NCI-H2081 (cell line): ENCODE data around the gene GDI1.
A peak's percentile ranks its signal among the peaks of the same experiment; 100 is the strongest.

Source experiments
- DNase-seq, 2 experiments: peaks; one replicate each; lab custom pipeline; 2025; lab: John Stamatoyannopoulos, UW

The GDI1 gene

GRCh38 chrX:154408659-154409221 is 28.2 kb upstream of the GDI1 start:
- DNase-seq, result no peak

- no peak for DNase-seq
Measured at GRCh38 chrX:154409222-154409871, 27.6 kb upstream of the GDI1 start, which contains the start of gene DNASE1L1. Gene DNASE1L1 (minus strand): TSS chrX:154409254. CDS start chrX:154405568, 3,686 bp downstream.

- DNase-seq, result peak in 1 of 2 experiments; percentile 55
Measured at GRCh38 chrX:154411981-154412340, 25.0 kb upstream of the GDI1 start.

GRCh38 chrX:154412468-154412867 is 24.5 kb upstream of the GDI1 start:
- DNase-seq, result no peak

GRCh38 chrX:154413142-154413541 is 23.8 kb upstream of the GDI1 start:
- DNase-seq, result no peak

- peak; percentile 48 to 72 for DNase-seq
Measured at GRCh38 chrX:154417157-154417556, 19.8 kb upstream of the GDI1 start.

- DNase-seq, result no peak
Measured at GRCh38 chrX:154419189-154419588, 17.8 kb upstream of the GDI1 start.

GRCh38 chrX:154419688-154420401 is 17.1 kb upstream of the GDI1 start:
- DNase-seq, result peak; percentile 12 to 55

- DNase-seq, result no peak
Measured at GRCh38 chrX:154420402-154420756, 16.6 kb upstream of the GDI1 start.

- DNase-seq, result no peak
Measured at GRCh38 chrX:154426916-154427770, 9.8 kb upstream of the GDI1 start.

- DNase-seq, result peak; percentile 70 to 86
Measured at GRCh38 chrX:154428176-154429171, 8.5 kb upstream of the GDI1 start, which contains the start of gene ATP6AP1. Gene ATP6AP1 (plus strand): TSS chrX:154428677. CDS start chrX:154428693, 16 bp downstream.

- DNase-seq, result no peak
Measured at GRCh38 chrX:154429711-154430110, 7.2 kb upstream of the GDI1 start.

- no peak for DNase-seq
Measured at GRCh38 chrX:154430479-154430878, 6.5 kb upstream of the GDI1 start.

- no peak for DNase-seq
Measured at GRCh38 chrX:154430916-154431315, 6.0 kb upstream of the GDI1 start.

- DNase-seq, result no peak
Measured at GRCh38 chrX:154431341-154431740, 5.6 kb upstream of the GDI1 start.

GRCh38 chrX:154432210-154432609 is 4.7 kb upstream of the GDI1 start:
- DNase-seq, result no peak

- DNase-seq, result no peak
Measured at GRCh38 chrX:154433605-154434004, 3.3 kb upstream of the GDI1 start.

GRCh38 chrX:154434394-154435168 is 2.4 kb upstream of the GDI1 start:
- DNase-seq, result no peak

GRCh38 chrX:154435171-154435733 is 1.7 kb upstream of the GDI1 start:
- DNase-seq, result no peak
